ENCODE results near the gene DUSP10.

The DUSP10 gene

DNA sequence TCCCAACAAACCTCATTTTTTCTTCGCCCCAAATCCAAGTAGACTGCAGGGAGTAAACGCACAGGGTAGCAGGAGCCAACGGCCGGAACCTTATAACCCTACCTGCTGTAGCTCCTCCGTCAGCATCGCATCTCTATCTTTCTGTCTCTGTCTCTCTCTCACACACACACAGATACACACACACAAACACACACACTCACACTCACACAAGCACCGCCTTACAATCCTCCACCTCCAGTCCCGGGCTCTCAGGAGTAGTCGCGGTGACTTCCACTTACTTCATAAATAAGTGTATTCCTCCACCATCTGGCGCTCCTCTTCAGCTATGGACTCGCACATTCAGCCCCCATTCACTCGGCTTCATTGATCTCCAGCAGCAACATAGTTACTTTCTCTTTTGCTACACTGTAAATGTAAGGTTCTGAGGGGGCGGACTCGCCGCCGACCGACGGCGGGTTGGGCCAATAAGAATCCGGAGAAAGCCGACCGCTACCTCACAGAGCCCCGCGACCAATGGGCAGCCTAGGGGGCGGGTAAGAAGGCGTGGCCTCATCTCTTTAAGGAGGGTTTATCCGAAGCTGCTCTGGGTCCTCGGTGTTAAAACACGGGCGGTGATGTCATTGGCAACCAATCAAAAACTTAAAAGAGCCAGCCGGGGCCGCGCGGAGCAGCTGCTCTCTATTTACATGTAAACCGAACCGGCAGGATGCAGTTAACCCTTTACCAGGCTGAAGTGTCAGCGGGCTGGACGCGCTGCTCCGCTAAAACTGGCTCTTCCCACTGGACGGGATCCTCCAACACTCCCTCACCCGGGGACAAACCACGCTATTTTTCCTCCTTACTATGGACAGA, at the start of gene DUSP10:
DUSP10 (minus strand) TSS at position 387 of the 852 bp plus-strand sequence. CDS start 2,345 bp downstream, outside the sequence.
- DNase-seq: peak; percentile 96 to 98

GRCh38 chr1:221788466-221788865, 46.6 kb upstream of the DUSP10 start:
- DNase-seq: no peak

- DNase-seq: no peak
Observed at GRCh38 chr1:221786647-221787046, 44.8 kb upstream of the DUSP10 start.

- DNase-seq: no peak
Observed at GRCh38 chr1:221783936-221784335, 42.0 kb upstream of the DUSP10 start.

- DNase-seq: no peak
Observed at GRCh38 chr1:221783437-221783836, 41.5 kb upstream of the DUSP10 start.

DNA sequence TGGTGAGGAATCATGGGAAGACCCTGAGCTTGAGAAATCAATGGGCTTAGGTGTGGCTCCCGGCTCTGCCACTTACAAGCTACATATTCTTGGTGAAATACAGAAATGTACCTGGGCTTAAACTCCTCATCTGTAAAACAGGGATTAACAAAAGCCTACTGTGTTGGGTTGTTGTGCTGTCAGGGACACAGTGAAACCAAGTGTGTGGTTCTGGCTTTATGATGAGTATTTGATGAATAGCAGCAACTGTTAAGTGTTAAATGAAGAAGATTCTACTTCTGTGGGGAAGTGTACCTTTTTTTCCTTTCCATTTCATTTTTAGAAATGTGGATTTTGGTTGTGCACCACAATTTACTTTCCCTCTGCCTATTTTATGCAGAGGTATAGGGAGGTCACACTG, 41.1 kb upstream of the DUSP10 start:
- DNase-seq: no peak

DNA sequence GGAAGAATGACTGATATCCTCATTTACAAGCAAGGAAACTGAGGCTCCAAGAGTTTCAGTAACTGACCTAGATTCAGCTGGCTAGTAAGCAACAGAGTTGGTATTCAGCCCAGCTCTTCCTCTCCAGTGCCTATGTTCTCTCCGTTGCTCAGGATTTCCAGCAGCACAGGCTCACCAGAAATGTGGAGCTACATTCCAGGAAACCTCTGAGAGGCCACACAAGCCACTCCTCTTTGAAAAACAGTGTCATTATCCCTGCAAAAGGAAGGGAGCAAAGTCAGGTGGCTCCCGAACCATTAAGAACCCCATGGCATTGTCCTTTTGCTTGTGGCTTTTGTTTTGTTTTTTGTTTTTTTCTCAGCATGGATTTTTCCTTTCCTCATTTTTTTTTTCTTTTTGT, 40.6 kb upstream of the DUSP10 start:
- DNase-seq: no peak

- no peak for DNase-seq
Observed at GRCh38 chr1:221781102-221781755, 39.3 kb upstream of the DUSP10 start.

- DNase-seq: no peak
Observed at GRCh38 chr1:221780175-221780574, 38.3 kb upstream of the DUSP10 start.

DNA sequence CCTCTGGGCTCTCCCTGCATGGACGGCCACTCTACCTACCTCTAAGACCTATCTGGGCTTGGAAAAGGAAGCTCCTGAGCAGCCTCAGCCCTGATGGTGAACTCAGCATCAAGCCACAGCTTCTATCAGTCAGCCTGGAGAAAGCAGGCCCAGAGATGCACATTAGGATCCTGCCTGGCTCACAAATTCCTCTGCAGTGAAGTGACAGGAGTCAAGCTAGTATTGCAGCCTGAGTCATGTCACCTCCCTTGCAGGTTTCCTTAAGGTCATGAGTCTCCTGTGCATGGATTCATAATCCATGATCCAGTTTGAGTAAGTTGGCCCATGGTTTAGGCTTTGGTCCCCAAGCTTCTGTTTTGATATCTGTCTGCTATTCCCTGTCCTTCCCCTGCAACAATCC, 37.9 kb upstream of the DUSP10 start:
- DNase-seq: no peak

DNA sequence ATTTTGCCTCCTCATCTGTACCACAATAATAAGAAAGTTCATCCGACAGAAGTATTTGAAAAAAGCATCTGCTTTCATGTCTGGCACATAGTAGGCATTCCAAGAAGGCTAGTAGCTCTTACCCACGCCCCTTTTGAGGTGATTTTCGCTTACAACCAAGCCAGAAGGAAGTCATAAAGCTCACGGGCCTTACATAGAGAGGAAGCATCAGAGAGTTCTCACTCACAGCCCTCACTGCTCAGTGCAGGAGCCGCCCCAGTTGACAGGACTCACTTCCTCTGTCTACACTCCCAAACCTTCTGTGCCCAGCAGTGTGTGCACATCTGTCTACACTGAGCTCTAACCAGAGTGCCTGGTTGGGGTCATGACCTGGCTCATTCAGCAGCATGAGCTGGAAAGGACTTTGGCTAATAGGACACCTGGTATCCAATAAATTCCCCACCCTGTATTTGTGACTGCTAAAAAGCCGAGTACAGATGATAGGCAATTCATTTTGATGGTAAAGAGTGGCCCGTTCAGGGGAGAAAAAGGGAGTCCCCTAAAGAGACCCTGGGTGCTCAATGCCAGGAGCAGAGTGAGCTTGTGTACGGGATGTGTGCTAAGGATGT, 36.8 kb upstream of the DUSP10 start:
- no peak for DNase-seq

GRCh38 chr1:221778125-221778524, 36.2 kb upstream of the DUSP10 start:
- DNase-seq: no peak

DNA sequence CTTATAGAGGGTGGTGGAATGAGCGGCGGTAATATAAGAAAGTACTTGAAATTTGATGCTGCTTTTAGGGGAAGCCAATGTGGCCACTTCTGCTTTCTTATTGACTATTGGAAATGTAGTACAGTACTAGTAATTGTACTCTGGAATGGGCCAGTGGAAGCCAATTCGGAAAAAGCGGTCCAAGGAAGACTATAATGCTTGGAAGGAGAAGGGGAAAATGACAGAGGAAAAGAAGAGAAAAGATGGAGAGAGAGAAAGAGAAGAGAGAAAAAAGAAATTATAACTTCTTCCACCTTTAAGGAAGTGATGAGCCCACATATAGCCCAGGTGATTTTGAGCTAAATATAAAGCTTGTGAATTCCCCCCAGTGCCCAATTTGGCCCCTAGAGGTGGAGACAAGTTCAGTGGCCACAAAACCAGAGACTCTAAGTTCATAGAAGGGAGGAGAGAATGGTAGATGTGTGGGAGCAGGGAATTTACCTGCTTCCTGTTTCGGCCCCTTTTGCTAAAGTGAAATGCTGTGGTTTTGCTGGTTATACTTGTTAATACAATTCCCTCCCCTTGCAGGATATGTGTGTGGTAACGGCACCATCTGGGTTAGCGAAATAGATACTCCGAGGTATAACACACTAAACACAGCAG, 35.7 kb upstream of the DUSP10 start:
- no peak for DNase-seq

- no peak for DNase-seq
Observed at GRCh38 chr1:221776495-221777301, 34.8 kb upstream of the DUSP10 start.

GRCh38 chr1:221775206-221775605, 33.3 kb upstream of the DUSP10 start:
- no peak for DNase-seq

DNA sequence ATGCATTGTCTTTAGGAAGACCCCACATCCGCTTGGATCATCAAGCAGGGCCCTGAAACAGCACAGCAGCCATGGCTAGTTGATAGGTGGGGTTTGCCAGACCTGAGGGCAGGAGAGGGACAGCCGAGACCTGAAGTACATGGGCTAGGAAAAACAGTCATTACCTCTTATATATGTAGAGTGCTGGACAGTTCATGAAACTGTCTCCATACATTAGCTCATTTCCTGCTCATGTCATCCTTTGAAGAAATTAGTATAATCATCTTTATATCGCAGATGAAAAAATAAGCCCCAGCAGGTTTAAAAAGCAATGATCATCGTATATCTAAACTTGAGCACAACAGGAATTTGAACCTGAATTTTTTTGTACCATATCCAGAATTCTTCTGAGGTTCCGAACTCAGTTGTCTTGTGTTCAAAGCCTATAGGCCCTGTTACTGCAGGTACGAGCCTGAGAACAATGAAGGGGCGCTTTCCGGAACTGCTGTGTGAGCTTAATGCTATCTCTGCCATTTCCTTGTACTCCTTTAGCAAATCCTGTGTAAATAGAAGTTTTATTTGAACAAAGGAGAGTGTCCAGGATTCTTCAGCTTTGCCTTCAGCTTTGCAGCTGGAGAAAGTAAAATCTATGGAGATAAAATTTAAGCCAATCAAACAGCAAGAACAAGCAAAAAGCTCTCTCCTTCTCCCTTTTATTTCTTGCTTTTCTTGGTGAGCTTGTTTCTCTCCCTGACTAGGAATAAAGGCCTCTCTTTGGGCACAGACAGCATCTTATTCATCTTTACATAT, 32.4 kb upstream of the DUSP10 start:
- no peak for DNase-seq

GRCh38 chr1:221773383-221773782, 31.5 kb upstream of the DUSP10 start:
- DNase-seq: no peak

DNA sequence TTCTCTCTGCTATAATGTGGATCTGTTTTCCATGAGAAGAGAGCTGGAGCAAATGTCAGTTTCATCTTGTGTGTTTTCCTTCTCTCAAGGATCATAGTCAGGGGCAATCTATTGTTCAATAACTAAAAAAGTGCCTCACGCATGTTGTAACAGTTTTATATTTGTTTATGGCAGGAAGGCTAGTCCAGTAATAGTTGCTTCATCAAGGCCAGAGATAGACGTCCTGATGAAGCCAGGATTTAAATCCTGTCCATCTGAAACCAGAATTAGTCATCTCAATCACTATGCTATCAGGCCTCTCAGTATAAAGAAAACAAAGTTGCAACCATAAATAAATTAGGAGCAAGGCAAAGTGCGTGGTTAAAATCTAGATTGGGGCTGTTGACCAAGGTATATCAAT, 30.2 kb upstream of the DUSP10 start:
- no peak for DNase-seq

GRCh38 chr1:221768444-221769066, 26.7 kb upstream of the DUSP10 start:
- no peak for DNase-seq

DNA sequence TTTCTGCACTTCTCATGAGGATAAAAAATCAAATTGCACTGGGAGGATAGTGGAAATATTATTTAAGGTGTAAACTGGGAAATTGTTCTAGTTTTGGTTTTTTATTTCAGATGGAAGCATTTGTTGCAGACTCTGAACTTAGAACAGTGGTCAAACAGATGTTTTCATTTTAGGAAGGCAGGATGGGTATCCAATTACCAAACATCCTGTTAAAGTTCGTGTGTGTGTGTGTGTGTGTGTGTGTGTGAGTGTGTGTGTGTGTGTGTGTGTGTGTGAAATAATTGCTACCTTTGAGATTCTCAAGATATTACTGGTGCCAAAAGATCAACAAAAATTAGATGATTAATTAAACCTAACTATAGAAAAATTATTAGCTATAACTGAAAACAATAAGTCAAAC, 24.3 kb upstream of the DUSP10 start:
- no peak for DNase-seq

DNA sequence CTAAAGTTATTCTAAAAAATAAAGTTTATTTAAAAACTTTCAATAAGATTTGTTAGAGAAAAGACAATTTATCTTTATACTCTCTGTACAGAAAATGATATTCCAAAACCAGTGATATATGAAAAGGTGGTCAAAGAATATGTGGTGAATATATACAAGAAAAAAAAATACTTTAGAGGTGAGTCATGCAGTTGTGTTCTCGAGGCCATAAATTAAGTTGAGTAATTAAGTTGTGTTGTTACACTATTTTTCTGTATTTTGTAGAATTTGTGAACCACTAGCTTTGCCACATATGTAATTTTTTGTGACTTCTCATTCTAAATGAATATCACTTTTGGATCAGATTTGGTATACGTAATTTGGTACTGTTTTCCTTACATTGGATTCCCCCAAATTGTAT, 23.6 kb upstream of the DUSP10 start:
- DNase-seq: no peak
